ENCODE measurements around the gene DHX8. TPM values are rescaled to one million over a fixed set of nuclear protein-coding genes. Genes with fewer than 3 reads are reported as not detected.
"Not testable (repeated sequence)": the region's sequence is repeated elsewhere in the genome, so short reads cannot be mapped to it uniquely, and the experiment has no call there.

DHX8 gene
- total and polyA plus RNA-seq, 2 donors, result 33.6 to 42.2 TPM

DNA sequence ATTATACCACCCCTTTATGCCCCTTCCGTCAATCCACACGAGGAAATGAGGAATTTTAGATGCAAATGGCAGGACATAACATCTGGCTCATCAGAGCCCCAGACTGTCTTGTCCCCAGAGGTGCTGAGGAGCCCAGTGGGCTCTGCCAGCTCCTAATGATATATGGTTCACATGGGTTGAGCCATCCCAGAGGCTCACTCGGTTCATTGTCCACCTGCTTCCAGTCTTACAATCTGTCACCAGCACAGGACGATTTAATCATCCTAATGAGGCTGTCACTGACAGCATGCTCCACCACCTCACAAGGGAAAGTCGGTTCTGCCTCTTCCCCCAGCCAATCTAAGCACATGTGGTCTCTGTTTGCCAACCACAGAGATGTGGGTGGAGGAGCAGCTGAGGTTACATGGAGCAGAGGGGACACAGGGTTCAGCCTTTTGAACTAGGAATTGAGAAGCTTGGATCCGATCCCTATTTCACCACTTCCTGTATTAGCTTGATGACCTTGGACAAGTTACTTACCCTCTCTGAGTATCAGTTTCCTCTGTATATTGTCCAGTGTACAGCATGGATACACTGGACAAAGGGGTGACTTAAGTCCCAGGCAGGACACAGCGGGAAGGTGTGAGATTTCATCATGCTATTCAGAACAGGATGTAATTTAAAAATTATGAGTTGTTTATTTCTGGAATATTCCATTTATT is 27.0 kb upstream of the DHX8 start:
- H3K36me3 ChIP-seq (ENCODE audit: control insufficient read depth in 2 of 2, insufficient read depth in 2 of 2, low read length in 1 of 2), result no peaks in the 10 kb centered on the region
- no peak overlapping the region for H3K27ac ChIP-seq (ENCODE audit: low read depth in 1 of 2, low read length in 1 of 2)
- peaks cover 0 to 5% of the 10 kb centered on the region in 2 donors for H3K4me1 ChIP-seq (ENCODE audit: control insufficient read depth in 2 of 2, insufficient read depth in 2 of 2, low read length in 2 of 2)
- H3K4me3 ChIP-seq (ENCODE audit: low read length in 2 of 2), result no peak overlapping the region
- 46% methylated on average over 7 of the region's 7 CpGs for WGBS
- peaks cover 4 to 9% of the 10 kb centered on the region in 2 donors for H3K27me3 ChIP-seq (ENCODE audit: control insufficient read depth in 2 of 2, insufficient read depth in 1 of 2, low read length in 1 of 2)
- no peaks in the 10 kb centered on the region for H3K9me3 ChIP-seq (ENCODE audit: control insufficient read depth in 2 of 2, insufficient read depth in 1 of 2, low read length in 1 of 2)
- peak in 1 of 9 donors; percentile 18 for DNase-seq (ENCODE audit: low read depth in 6 of 9, low spot score in 9 of 9)

DNA sequence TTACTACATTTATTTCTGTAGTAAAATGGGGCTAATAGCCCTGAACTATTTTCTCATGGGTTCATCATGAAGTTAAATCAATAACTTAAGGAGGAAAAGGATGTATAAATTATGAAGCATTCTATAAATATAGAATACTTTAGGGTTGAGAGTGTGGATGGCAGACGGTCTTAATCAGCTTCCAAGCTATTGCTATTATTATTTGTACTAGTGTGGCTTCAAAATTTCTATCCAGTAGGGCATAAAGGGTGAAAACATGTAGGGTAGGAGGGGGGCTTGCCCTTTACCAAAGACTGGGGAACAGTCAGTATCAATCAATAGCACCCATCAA is 26.4 kb upstream of the DHX8 start:
- peaks cover 0 to 5% of the 10 kb centered on the region in 2 donors for H3K4me1 ChIP-seq (ENCODE audit: control insufficient read depth in 2 of 2, insufficient read depth in 2 of 2, low read length in 2 of 2)
- no peaks in the 10 kb centered on the region for H3K36me3 ChIP-seq (ENCODE audit: control insufficient read depth in 2 of 2, insufficient read depth in 2 of 2, low read length in 1 of 2)
- H3K4me3 ChIP-seq (ENCODE audit: low read length in 2 of 2), result no peak overlapping the region
- no peak for DNase-seq (ENCODE audit: low read depth in 6 of 9, low spot score in 9 of 9)
- 90% methylated on average over 1 of the region's 1 CpG for WGBS
- H3K27me3 ChIP-seq (ENCODE audit: control insufficient read depth in 2 of 2, insufficient read depth in 1 of 2, low read length in 1 of 2), result peaks cover 4 to 9% of the 10 kb centered on the region in 2 donors
- H3K27ac ChIP-seq (ENCODE audit: low read depth in 1 of 2, low read length in 1 of 2), result no peak overlapping the region
- H3K9me3 ChIP-seq (ENCODE audit: control insufficient read depth in 2 of 2, insufficient read depth in 1 of 2, low read length in 1 of 2), result no peaks in the 10 kb centered on the region

DNA sequence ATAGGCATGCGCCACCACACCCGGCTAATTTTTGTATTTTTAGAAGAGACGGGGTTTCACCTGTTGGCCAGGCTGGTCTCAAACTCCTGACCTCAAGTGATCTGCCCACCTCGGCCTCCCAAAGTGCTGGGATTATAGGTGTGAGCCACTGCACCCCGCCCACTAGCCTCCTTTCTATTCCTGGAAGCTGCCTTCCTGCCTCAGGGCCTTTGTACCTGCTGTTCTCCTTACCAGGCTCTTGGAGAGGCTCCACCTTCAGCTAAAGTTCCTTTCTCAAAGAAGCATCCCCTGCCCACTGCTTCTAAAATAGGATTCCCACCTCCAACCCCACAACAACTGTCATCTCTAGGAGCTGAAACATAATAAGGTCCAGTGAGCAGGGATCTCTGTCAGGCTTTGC is 23.9 kb upstream of the DHX8 start:
- 94% methylated on average over 5 of the region's 5 CpGs for WGBS
- H3K27me3 ChIP-seq (ENCODE audit: control insufficient read depth in 2 of 2, insufficient read depth in 1 of 2, low read length in 1 of 2); DNase-seq (ENCODE audit: low read depth in 6 of 9, low spot score in 9 of 9); H3K4me1 ChIP-seq (ENCODE audit: control insufficient read depth in 2 of 2, insufficient read depth in 2 of 2, low read length in 2 of 2); H3K27ac ChIP-seq (ENCODE audit: low read depth in 1 of 2, low read length in 1 of 2); H3K36me3 ChIP-seq (ENCODE audit: control insufficient read depth in 2 of 2, insufficient read depth in 2 of 2, low read length in 1 of 2); H3K4me3 ChIP-seq (ENCODE audit: low read length in 2 of 2); H3K9me3 ChIP-seq (ENCODE audit: control insufficient read depth in 2 of 2, insufficient read depth in 1 of 2, low read length in 1 of 2): not testable (repeated sequence)

DNA sequence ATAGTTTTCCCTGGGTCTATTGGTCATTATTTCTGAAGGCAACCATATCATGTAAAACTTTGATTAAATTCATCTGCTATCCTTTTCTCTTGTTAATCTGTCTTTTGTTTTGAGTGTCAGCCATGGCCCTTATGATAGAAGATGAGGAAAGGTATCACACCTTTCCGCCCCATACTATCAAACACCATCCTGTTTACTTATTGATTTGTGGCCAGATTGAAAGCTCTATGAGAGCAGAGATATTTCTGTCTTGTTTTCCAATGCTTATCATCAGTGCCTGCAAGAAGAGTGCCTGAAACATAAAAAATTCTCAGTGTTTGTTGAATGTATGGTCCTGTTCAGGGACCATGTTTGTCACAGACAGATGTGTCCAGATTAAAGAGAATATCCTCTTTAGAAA is 22.6 kb upstream of the DHX8 start:
- no peaks in the 10 kb centered on the region for H3K36me3 ChIP-seq (ENCODE audit: control insufficient read depth in 2 of 2, insufficient read depth in 2 of 2, low read length in 1 of 2)
- WGBS, result 97% methylated on average over 1 of the region's 1 CpG
- DNase-seq (ENCODE audit: low read depth in 6 of 9, low spot score in 9 of 9), result no peak
- peaks cover 4 to 12% of the 10 kb centered on the region in 2 donors for H3K27me3 ChIP-seq (ENCODE audit: control insufficient read depth in 2 of 2, insufficient read depth in 1 of 2, low read length in 1 of 2)
- H3K4me1 ChIP-seq (ENCODE audit: control insufficient read depth in 2 of 2, insufficient read depth in 2 of 2, low read length in 2 of 2), result peaks cover 0 to 5% of the 10 kb centered on the region in 2 donors
- H3K27ac ChIP-seq (ENCODE audit: low read depth in 1 of 2, low read length in 1 of 2), result no peak overlapping the region
- H3K4me3 ChIP-seq (ENCODE audit: low read length in 2 of 2), result no peak overlapping the region
- no peaks in the 10 kb centered on the region for H3K9me3 ChIP-seq (ENCODE audit: control insufficient read depth in 2 of 2, insufficient read depth in 1 of 2, low read length in 1 of 2)

DNA sequence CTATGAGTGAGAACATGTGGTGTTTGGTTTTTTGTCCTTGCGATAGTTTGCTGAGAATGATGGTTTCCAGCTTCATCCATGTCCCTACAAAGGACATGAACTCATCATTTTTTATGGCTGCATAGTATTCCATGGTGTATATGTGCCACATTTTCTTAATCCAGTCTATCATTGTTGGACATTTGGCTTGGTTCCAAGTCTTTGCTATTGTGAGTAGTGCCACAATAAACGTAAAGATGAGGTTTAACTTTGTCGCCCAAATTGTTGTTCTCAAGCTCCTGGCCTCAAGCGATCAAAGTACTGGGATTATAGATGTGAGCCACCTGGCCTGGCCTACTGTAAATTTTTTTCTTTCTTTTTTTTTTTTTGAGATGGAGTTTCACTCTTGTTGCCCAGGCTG is 21.2 kb upstream of the DHX8 start:
- H3K36me3 ChIP-seq (ENCODE audit: control insufficient read depth in 2 of 2, insufficient read depth in 2 of 2, low read length in 1 of 2); H3K27ac ChIP-seq (ENCODE audit: low read depth in 1 of 2, low read length in 1 of 2); H3K4me1 ChIP-seq (ENCODE audit: control insufficient read depth in 2 of 2, insufficient read depth in 2 of 2, low read length in 2 of 2); H3K9me3 ChIP-seq (ENCODE audit: control insufficient read depth in 2 of 2, insufficient read depth in 1 of 2, low read length in 1 of 2); H3K4me3 ChIP-seq (ENCODE audit: low read length in 2 of 2); DNase-seq (ENCODE audit: low read depth in 6 of 9, low spot score in 9 of 9); H3K27me3 ChIP-seq (ENCODE audit: control insufficient read depth in 2 of 2, insufficient read depth in 1 of 2, low read length in 1 of 2): not testable (repeated sequence)
- 99% methylated on average over 3 of the region's 4 CpGs for WGBS

DNA sequence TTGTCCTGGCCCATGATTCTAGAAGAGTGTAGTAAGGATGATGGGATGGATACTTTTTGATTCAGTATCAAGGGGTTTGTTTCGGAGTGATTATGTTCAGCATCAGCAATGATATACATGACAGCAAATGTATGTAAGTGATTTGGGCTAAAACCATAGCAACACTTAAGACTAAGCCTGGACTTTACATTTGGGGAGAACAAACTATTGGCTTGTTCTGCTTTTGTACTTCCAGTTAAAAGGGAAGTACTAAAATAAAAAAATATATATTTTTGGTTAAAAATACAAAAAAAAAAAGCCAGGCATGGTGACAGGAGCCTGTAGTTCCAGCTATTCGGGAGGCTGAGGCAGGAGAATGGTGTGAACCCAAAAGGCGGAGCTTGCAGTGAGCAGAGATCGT is 20.5 kb upstream of the DHX8 start:
- Histone ChIP-seq H3K4me3 (ENCODE audit: low read length in 2 of 2) (no peak overlapping the region), H3K9me3 (ENCODE audit: control insufficient read depth in 2 of 2, insufficient read depth in 1 of 2, low read length in 1 of 2) (peaks cover 0 to 4% of the 10 kb centered on the region in 2 donors), H3K36me3 (ENCODE audit: control insufficient read depth in 2 of 2, insufficient read depth in 2 of 2, low read length in 1 of 2) (no peaks in the 10 kb centered on the region), H3K27me3 (ENCODE audit: control insufficient read depth in 2 of 2, insufficient read depth in 1 of 2, low read length in 1 of 2) (peaks cover 2 to 3% of the 10 kb centered on the region in 2 donors), H3K27ac (ENCODE audit: low read depth in 1 of 2, low read length in 1 of 2) (no peak overlapping the region), H3K4me1 (ENCODE audit: control insufficient read depth in 2 of 2, insufficient read depth in 2 of 2, low read length in 2 of 2) (no peaks in the 10 kb centered on the region)
- WGBS, result 80% methylated on average over 4 of the region's 4 CpGs
- no peak for DNase-seq (ENCODE audit: low read depth in 6 of 9, low spot score in 9 of 9)

DNA sequence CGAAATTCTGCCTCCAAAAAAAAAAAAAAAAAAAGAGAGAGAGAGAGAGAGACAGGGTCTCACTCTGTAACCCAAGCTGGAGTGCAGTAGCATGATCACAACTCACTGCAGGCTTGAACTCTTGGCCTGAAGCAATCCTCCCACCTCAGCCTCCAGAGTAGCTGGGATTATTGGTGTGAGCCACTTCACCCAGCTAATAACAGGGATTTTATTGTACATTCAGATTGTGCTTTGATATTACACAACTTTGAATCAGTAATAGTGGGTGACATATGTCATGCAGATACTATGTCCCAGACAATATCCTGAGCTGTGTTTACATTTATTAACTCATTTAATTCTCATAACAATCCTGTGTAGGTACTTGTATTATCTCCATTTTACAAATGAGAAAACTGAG is 19.7 kb upstream of the DHX8 start:
- DNase-seq (ENCODE audit: low read depth in 6 of 9, low spot score in 9 of 9), result no peak
- Histone ChIP-seq H3K9me3 (ENCODE audit: control insufficient read depth in 2 of 2, insufficient read depth in 1 of 2, low read length in 1 of 2) (peaks cover 0 to 4% of the 10 kb centered on the region in 2 donors), H3K4me3 (ENCODE audit: low read length in 2 of 2) (no peak overlapping the region), H3K4me1 (ENCODE audit: control insufficient read depth in 2 of 2, insufficient read depth in 2 of 2, low read length in 2 of 2) (peaks cover 0 to 4% of the 10 kb centered on the region in 2 donors), H3K36me3 (ENCODE audit: control insufficient read depth in 2 of 2, insufficient read depth in 2 of 2, low read length in 1 of 2) (no peaks in the 10 kb centered on the region), H3K27me3 (ENCODE audit: control insufficient read depth in 2 of 2, insufficient read depth in 1 of 2, low read length in 1 of 2) (peaks cover 0 to 3% of the 10 kb centered on the region in 2 donors), H3K27ac (ENCODE audit: low read depth in 1 of 2, low read length in 1 of 2) (no peak overlapping the region)
- 89% methylated on average over 1 of the region's 1 CpG for WGBS

DNA sequence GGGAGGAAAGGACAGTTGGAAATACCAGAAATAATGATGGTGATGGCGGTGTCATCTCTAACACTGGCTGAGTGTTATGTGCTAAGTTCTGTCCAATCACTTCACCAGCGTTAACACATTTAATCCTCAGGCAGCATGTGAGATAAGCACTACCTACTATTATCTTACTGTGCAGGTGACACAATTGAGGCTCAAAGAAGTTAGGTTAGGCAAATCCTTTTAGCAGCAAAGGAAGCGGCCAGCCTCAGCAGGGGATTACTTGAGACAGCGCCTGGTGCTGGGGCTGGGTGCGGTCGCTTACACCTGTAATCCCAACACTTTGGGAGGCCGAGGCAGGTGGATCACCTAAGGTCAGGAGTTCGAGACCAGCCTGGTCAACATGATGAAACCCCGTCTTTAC is 18.7 kb upstream of the DHX8 start:
- H3K27ac ChIP-seq (ENCODE audit: low read depth in 1 of 2, low read length in 1 of 2), result no peak overlapping the region
- H3K4me3 ChIP-seq (ENCODE audit: low read length in 2 of 2), result no peak overlapping the region
- H3K9me3 ChIP-seq (ENCODE audit: control insufficient read depth in 2 of 2, insufficient read depth in 1 of 2, low read length in 1 of 2), result peaks cover 0 to 4% of the 10 kb centered on the region in 2 donors
- peaks cover 0 to 3% of the 10 kb centered on the region in 2 donors for H3K27me3 ChIP-seq (ENCODE audit: control insufficient read depth in 2 of 2, insufficient read depth in 1 of 2, low read length in 1 of 2)
- H3K4me1 ChIP-seq (ENCODE audit: control insufficient read depth in 2 of 2, insufficient read depth in 2 of 2, low read length in 2 of 2), result peaks cover 0 to 4% of the 10 kb centered on the region in 2 donors
- 90% methylated on average over 9 of the region's 9 CpGs for WGBS
- H3K36me3 ChIP-seq (ENCODE audit: control insufficient read depth in 2 of 2, insufficient read depth in 2 of 2, low read length in 1 of 2), result no peaks in the 10 kb centered on the region
- DNase-seq (ENCODE audit: low read depth in 6 of 9, low spot score in 9 of 9), result no peak

DNA sequence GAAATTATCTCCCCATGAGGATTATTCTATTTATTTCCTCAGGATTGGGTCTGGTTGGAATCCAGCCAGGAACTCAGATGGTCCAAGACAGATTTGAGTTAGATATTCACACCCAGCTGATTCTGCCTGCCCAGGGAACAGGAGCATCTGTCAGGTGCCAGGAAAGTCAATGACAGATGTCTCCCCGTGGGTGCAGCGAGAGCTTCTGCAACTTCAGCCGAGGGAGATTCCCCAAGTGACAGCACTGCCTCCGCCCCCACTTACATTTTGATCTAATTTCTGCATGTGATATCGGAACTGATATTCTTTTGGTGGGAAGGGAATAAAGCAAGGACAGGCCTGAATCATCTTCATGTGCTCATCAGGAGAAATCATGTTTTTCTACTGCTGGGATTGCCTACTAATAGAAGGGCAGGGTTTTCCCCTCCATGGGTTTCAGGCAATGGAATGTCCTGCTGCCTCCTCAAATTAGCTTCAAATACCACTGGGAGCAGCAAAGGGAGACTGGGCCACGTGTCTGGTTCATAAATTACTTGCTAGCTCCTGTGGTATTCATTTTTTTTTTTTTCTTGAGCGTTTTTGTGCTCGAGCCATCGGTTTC is 15.7 kb upstream of the DHX8 start:
- no peak for DNase-seq (ENCODE audit: low read depth in 6 of 9, low spot score in 9 of 9)
- peak overlapping the region in 1 of 2 donors; percentile 67 for H3K27ac ChIP-seq (ENCODE audit: low read depth in 1 of 2, low read length in 1 of 2)
- peaks cover 0 to 4% of the 10 kb centered on the region in 2 donors for H3K9me3 ChIP-seq (ENCODE audit: control insufficient read depth in 2 of 2, insufficient read depth in 1 of 2, low read length in 1 of 2)
- no peaks in the 10 kb centered on the region for H3K36me3 ChIP-seq (ENCODE audit: control insufficient read depth in 2 of 2, insufficient read depth in 2 of 2, low read length in 1 of 2)
- H3K4me1 ChIP-seq (ENCODE audit: control insufficient read depth in 2 of 2, insufficient read depth in 2 of 2, low read length in 2 of 2), result peaks cover 0 to 4% of the 10 kb centered on the region in 2 donors
- H3K27me3 ChIP-seq (ENCODE audit: control insufficient read depth in 2 of 2, insufficient read depth in 1 of 2, low read length in 1 of 2), result peaks cover 0 to 3% of the 10 kb centered on the region in 2 donors
- H3K4me3 ChIP-seq (ENCODE audit: low read length in 2 of 2), result no peak overlapping the region
- 82% methylated on average over 9 of the region's 9 CpGs for WGBS

Measured in thymus (tissue), 11 donors.